C4-2B (cell line): Measurements from ENCODE around the gene PRSS1.
A peak's percentile ranks its signal among the peaks of the same experiment; 100 is the strongest.

Experiments used
- CTCF ChIP-seq: fragments of 450-650 bp; conservative IDR thresholded peaks from 2 replicates; pipeline ENCODE4 v1.5.1; 2017; ENCODE audit warnings: mild to moderate bottlenecking
- ZFX ChIP-seq: fragments of 450-650 bp; IDR thresholded peaks from 2 replicates; pipeline ENCODE4 v1.6.1; 2017

GRCh38 chr7:142711746-142712616 lies 37.3 kb upstream of the PRSS1 start:
- TF ChIP-seq CTCF (peak; percentile 95), ZFX (no peak)
